HepG2 (cell line): Measurements from ENCODE around the gene TLK1. TPM values are rescaled to one million over a fixed set of nuclear protein-coding genes. Genes with fewer than 3 reads are reported as not detected.

ENCODE experiments used
- CEBPG ChIP-seq: IDR thresholded peaks from 2 replicates; pipeline ENCODE4 v1.6.1; 2016
- ETV6 ChIP-seq: sonication (generic); formaldehyde crosslinking; conservative IDR thresholded peaks from 2 replicates; pipeline ENCODE4 v1.4.0; 2020; ENCODE audit warnings: missing genetic modification reagents
- GATA4 ChIP-seq: sonication (generic); IDR thresholded peaks from 2 replicates; pipeline ENCODE4 v1.6.1; 2016; ENCODE audit warnings: antibody characterized with exemption, low read depth, borderline replicate concordance
- HIVEP1 ChIP-seq: sonication (generic); formaldehyde crosslinking; IDR thresholded peaks from 2 replicates; pipeline ENCODE4 v1.4.0; 2020; ENCODE audit warnings: mild to moderate bottlenecking, missing genetic modification reagents
- HMGXB3 ChIP-seq: sonication (generic); formaldehyde crosslinking; IDR thresholded peaks from 2 replicates; pipeline ENCODE4 v1.4.0; 2020; ENCODE audit warnings: missing genetic modification reagents, borderline replicate concordance
- KDM6A ChIP-seq: IDR thresholded peaks from 2 replicates; pipeline ENCODE4 v1.6.1; 2016; ENCODE audit warnings: low read depth
- LRRFIP1 ChIP-seq: sonication (generic); formaldehyde crosslinking; conservative IDR thresholded peaks from 2 replicates; pipeline ENCODE4 v1.4.0; 2020; ENCODE audit warnings: missing genetic modification reagents
- PHF8 ChIP-seq: sonication (generic); formaldehyde crosslinking; IDR thresholded peaks from 2 replicates; pipeline ENCODE4 v1.5.0; 2020; ENCODE audit warnings: missing genetic modification reagents
- POLR2A ChIP-seq, 2 experiments: IDR thresholded peaks; 2 replicates each; pipeline ENCODE4 v1.6.1; 2011; ENCODE audit warnings: low read depth in 2 of 2, low read length in 2 of 2, mild to moderate bottlenecking in 1 of 2, moderate library complexity in 1 of 2; ENCODE audit not compliant: insufficient read depth in 1 of 2
- PRDM10 ChIP-seq: sonication (generic); formaldehyde crosslinking; IDR thresholded peaks from 2 replicates; pipeline ENCODE4 v1.4.0; 2020; ENCODE audit warnings: low read depth, missing genetic modification reagents
- SP140L ChIP-seq: sonication (generic); formaldehyde crosslinking; IDR thresholded peaks from 2 replicates; pipeline ENCODE4 v1.4.0; 2020; ENCODE audit warnings: missing genetic modification reagents, borderline replicate concordance
- SRSF4 ChIP-seq: fragments of 200-400 bp; formaldehyde crosslinking; IDR thresholded peaks from one replicate; pipeline ENCODE4 v1.6.1; 2018; ENCODE audit warnings: mild to moderate bottlenecking, low read depth, low read length, moderate library complexity; ENCODE audit not compliant: poor library complexity, severe bottlenecking
- SUZ12 ChIP-seq: fragments of 150-350 bp; IDR thresholded peaks from 2 replicates; pipeline ENCODE4 v1.6.1; 2014; ENCODE audit warnings: low read depth, low read length
- ZBTB4 ChIP-seq: sonication (generic); formaldehyde crosslinking; IDR thresholded peaks from 2 replicates; pipeline ENCODE4 v1.4.0; 2020; ENCODE audit warnings: missing genetic modification reagents, mild to moderate bottlenecking, borderline replicate concordance
- ZFAT ChIP-seq: sonication (generic); formaldehyde crosslinking; conservative IDR thresholded peaks from 2 replicates; pipeline ENCODE4 v1.8.1; 2023; ENCODE audit warnings: missing genetic modification reagents, inconsistent platforms
- ZNF3 ChIP-seq: IDR thresholded peaks from 2 replicates; pipeline ENCODE4 v1.7.0; 2017; ENCODE audit warnings: inconsistent platforms
- polyA plus RNA-seq, 8 experiments: library from polyadenylated mRNA; depleted of rRNA in 3 of 8; stranded (reverse) in 7 of 8; unstranded in 1 of 8; fragments of >200 nt; fragmentation: Illumina TruSeq in 4 of 8; extraction: Trizol in 4 of 8; gene quantifications; 2 replicates each; pipeline versions ENCODE4 v1.2.1 to v1.2.3, GENCODE V29; 2011 to 2016; ENCODE audit warnings: low read depth in 4 of 8, missing spikeins in 1 of 8, mixed read lengths in 1 of 8; ENCODE audit not compliant: insufficient read depth in 1 of 8
- total RNA-seq, 5 experiments: library from RNA; depleted of rRNA; stranded (reverse); fragments of >200 nt; fragmentation: Illumina TruSeq; extraction: Trizol; gene quantifications; 2 replicates each; pipeline ENCODE4 v1.2.3, GENCODE V29; 2016; ENCODE audit warnings: low read depth in 1 of 5

TLK1 gene
- total and polyA plus RNA-seq, 2 of the 13 experiments (the other 11 are each of a cell fraction or from before 2014, with no cell fraction given) = 16.8 to 28.7 TPM

GRCh38 chr2:171166328-171166983 lies 5.8 kb upstream of the TLK1 start (continued):
- TF ChIP-seq HMGXB3 (CRISPR knock-in tag) = no peak
- no peak for TF ChIP-seq ZBTB4 (CRISPR knock-in tag)
- TF ChIP-seq ZNF3 (CRISPR knock-in tag) = peak; percentile 16; the same call in 1 of the 2 replicates
- TF ChIP-seq SUZ12 = no peak
- TF ChIP-seq ZFAT (CRISPR knock-in tag) = no peak
- no peak for TF ChIP-seq SRSF4
- TF ChIP-seq PHF8 (CRISPR knock-in tag) = peak; percentile 46; the same call in 1 of the 2 replicates
- TF ChIP-seq LRRFIP1 = no peak
- TF ChIP-seq ETV6 (CRISPR knock-in tag) = peak; percentile 66; the same call in 1 of the 2 replicates
- TF ChIP-seq CEBPG = peak; percentile 81
- TF ChIP-seq KDM6A (CRISPR knock-in tag) = peak; percentile 62; the same call in 1 of the 2 replicates
- TF ChIP-seq GATA4 = peak; percentile 84; the same call in 1 of the 2 replicates
- no peak for TF ChIP-seq HIVEP1 (CRISPR knock-in tag)
- 0 out of 2 replicates have a peak, but pooled peaks have one; percentile 30 for TF ChIP-seq PRDM10 (CRISPR knock-in tag)
- TF ChIP-seq POLR2A (IDR thresholded peaks at IDR 0.05; ENCODE audit: insufficient read depth in 1 of 2, low read depth in 2 of 2, low read length in 2 of 2) = peak in 1 of 2 experiments; percentile 41; a peak in 1 of 4 replicates
- 0 out of 2 replicates have a peak, but pooled peaks have one; percentile 20 for TF ChIP-seq SP140L (CRISPR knock-in tag)
